ENCODE results near the gene OCEL1. TPM values are rescaled to one million over a fixed set of nuclear protein-coding genes. Genes with fewer than 3 reads are reported as not detected.

The OCEL1 gene
- total and polyA plus RNA-seq, 2 of the 13 experiments (the other 11 are each of a cell fraction or from before 2014, with no cell fraction given) = 10.6 to 17.2 TPM

- TF ChIP-seq, protein P1, sequence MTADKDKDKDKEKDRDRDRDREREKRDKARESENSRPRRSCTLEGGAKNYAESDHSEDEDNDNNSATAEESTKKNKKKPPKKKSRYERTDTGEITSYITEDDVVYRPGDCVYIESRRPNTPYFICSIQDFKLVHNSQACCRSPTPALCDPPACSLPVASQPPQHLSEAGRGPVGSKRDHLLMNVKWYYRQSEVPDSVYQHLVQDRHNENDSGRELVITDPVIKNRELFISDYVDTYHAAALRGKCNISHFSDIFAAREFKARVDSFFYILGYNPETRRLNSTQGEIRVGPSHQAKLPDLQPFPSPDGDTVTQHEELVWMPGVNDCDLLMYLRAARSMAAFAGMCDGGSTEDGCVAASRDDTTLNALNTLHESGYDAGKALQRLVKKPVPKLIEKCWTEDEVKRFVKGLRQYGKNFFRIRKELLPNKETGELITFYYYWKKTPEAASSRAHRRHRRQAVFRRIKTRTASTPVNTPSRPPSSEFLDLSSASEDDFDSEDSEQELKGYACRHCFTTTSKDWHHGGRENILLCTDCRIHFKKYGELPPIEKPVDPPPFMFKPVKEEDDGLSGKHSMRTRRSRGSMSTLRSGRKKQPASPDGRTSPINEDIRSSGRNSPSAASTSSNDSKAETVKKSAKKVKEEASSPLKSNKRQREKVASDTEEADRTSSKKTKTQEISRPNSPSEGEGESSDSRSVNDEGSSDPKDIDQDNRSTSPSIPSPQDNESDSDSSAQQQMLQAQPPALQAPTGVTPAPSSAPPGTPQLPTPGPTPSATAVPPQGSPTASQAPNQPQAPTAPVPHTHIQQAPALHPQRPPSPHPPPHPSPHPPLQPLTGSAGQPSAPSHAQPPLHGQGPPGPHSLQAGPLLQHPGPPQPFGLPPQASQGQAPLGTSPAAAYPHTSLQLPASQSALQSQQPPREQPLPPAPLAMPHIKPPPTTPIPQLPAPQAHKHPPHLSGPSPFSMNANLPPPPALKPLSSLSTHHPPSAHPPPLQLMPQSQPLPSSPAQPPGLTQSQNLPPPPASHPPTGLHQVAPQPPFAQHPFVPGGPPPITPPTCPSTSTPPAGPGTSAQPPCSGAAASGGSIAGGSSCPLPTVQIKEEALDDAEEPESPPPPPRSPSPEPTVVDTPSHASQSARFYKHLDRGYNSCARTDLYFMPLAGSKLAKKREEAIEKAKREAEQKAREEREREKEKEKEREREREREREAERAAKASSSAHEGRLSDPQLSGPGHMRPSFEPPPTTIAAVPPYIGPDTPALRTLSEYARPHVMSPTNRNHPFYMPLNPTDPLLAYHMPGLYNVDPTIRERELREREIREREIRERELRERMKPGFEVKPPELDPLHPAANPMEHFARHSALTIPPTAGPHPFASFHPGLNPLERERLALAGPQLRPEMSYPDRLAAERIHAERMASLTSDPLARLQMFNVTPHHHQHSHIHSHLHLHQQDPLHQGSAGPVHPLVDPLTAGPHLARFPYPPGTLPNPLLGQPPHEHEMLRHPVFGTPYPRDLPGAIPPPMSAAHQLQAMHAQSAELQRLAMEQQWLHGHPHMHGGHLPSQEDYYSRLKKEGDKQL (CRISPR knock-in tag; IDR thresholded peaks at IDR 0.05; ENCODE audit: low read depth) = no peak
- TF ChIP-seq ZNF580 (CRISPR knock-in tag; IDR thresholded peaks at IDR 0.05; ENCODE audit: borderline replicate concordance, low read depth) = 0 out of 2 replicates have a peak, but pooled peaks have one; percentile 11
- TF ChIP-seq ZNF639 (CRISPR knock-in tag; conservative IDR thresholded peaks at IDR 0.05) = no peak
- TF ChIP-seq SMYD3 (CRISPR knock-in tag; IDR thresholded peaks at IDR 0.05) = 0 out of 2 replicates have a peak, but pooled peaks have one; percentile 12
- peak; percentile 22; the same call in 1 of the 2 replicates for TF ChIP-seq HOXA5 (CRISPR knock-in tag; IDR thresholded peaks at IDR 0.05)
- peak; percentile 82 for TF ChIP-seq ZNF292 (CRISPR knock-in tag; IDR thresholded peaks at IDR 0.05; ENCODE audit: borderline replicate concordance, low read depth)
- peak; percentile 80 for TF ChIP-seq SRSF1 (optimal IDR thresholded peaks at IDR 0.05; ENCODE audit: low read depth, low read length)
- TF ChIP-seq SMAD3 (CRISPR knock-in tag; IDR thresholded peaks at IDR 0.05) = 0 out of 2 replicates have a peak, but pooled peaks have one; percentile 7
- TF ChIP-seq BRF2 (CRISPR knock-in tag; IDR thresholded peaks at IDR 0.05) = peak; percentile 59; the same call in 1 of the 2 replicates
- TF ChIP-seq FOXM1 (CRISPR knock-in tag; IDR thresholded peaks at IDR 0.05) = no peak
- no peak for TF ChIP-seq ZBTB20 (CRISPR knock-in tag; IDR thresholded peaks at IDR 0.05; ENCODE audit: borderline replicate concordance, low read depth)
- no peak for TF ChIP-seq YEATS2 (CRISPR knock-in tag; IDR thresholded peaks at IDR 0.05; ENCODE audit: borderline replicate concordance)
- peak; percentile 76 for TF ChIP-seq SKIL (CRISPR knock-in tag; IDR thresholded peaks at IDR 0.05; ENCODE audit: borderline replicate concordance)
- peak; percentile 84 for TF ChIP-seq NR2F6 (IDR thresholded peaks at IDR 0.05)
- TF ChIP-seq NR2F6 (CRISPR knock-in tag; IDR thresholded peaks at IDR 0.05) = peak; percentile 87
- no peak for TF ChIP-seq ZNF414 (CRISPR knock-in tag; IDR thresholded peaks at IDR 0.05)
- no peak for TF ChIP-seq PRPF4 (IDR thresholded peaks at IDR 0.05; ENCODE audit: low read depth, low read length, poor library complexity, severe bottlenecking)
- peak; percentile 63 for TF ChIP-seq SAP130 (CRISPR knock-in tag; IDR thresholded peaks at IDR 0.05; ENCODE audit: low read depth)
Measured at GRCh38 chr19:17246681-17247425, 20.8 kb downstream of the OCEL1 start (continued).

All from HepG2 (cell line).